Measurements from ENCODE around the gene FMN2. TPM values are rescaled to one million over a fixed set of nuclear protein-coding genes. Genes with fewer than 3 reads are reported as not detected.

The FMN2 gene
- total RNA-seq, 1 donor from 2014 or later: 13.2 TPM

DNA sequence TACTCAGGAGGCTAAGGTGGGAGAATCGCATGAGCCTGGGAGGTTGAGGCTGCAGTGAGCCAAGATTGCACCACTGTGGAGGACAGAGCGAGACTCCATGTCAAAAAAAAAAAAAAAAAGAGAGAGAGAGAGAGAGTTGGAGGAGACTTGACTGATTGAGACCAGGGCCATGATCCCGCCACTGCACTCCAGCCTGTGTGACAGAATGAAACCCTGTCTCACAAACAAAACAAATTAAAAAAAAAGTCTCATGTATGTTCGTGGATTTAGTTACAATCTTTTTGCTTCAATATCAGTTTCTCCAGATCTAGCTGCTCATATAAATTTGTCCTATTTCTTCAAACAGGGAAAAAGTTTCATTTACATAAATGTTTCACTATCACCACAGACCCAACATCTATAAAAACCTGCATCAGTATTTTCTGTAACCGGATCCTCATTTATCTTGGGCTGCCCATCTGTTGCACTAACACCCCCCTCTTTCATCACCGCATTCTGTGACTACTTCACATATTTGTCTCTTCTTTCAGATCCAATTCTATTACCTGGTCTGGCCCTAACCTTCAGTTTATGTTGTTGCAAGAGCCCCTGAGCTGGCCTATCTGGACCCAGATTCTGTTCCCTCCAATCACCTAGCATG lies 393.2 kb downstream of the FMN2 start:
- H3K36me3 Mint-ChIP-seq (ENCODE audit: low read depth): no peaks in the 10 kb centered on the region
- no peak for DNase-seq (ENCODE audit: low read depth, low spot score)
- TF ChIP-seq, protein P1, sequence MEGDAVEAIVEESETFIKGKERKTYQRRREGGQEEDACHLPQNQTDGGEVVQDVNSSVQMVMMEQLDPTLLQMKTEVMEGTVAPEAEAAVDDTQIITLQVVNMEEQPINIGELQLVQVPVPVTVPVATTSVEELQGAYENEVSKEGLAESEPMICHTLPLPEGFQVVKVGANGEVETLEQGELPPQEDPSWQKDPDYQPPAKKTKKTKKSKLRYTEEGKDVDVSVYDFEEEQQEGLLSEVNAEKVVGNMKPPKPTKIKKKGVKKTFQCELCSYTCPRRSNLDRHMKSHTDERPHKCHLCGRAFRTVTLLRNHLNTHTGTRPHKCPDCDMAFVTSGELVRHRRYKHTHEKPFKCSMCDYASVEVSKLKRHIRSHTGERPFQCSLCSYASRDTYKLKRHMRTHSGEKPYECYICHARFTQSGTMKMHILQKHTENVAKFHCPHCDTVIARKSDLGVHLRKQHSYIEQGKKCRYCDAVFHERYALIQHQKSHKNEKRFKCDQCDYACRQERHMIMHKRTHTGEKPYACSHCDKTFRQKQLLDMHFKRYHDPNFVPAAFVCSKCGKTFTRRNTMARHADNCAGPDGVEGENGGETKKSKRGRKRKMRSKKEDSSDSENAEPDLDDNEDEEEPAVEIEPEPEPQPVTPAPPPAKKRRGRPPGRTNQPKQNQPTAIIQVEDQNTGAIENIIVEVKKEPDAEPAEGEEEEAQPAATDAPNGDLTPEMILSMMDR (conservative IDR thresholded peaks at IDR 0.05): no peak
- H3K27ac Mint-ChIP-seq (ENCODE audit: unreplicated experiment): no peak overlapping the region
- no peak overlapping the region for H3K4me3 Mint-ChIP-seq
- H3K9me3 Mint-ChIP-seq: peaks cover 4% of the 10 kb centered on the region
- no peaks in the 10 kb centered on the region for H3K4me1 Mint-ChIP-seq
- H3K27me3 Mint-ChIP-seq (ENCODE audit: low read depth): no peaks in the 10 kb centered on the region

GRCh38 chr1:240486611-240487010 lies 394.9 kb downstream of the FMN2 start:
- Mint-ChIP-seq H3K27ac (ENCODE audit: unreplicated experiment) (no peak overlapping the region), H3K36me3 (ENCODE audit: low read depth) (no peaks in the 10 kb centered on the region)

GRCh38 chr1:240487493-240487892 lies 395.8 kb downstream of the FMN2 start:
- Mint-ChIP-seq H3K27ac (ENCODE audit: unreplicated experiment) (no peak overlapping the region), H3K4me3 (no peak overlapping the region), H3K36me3 (ENCODE audit: low read depth) (no peaks in the 10 kb centered on the region), H3K9me3 (peaks cover 4% of the 10 kb centered on the region), H3K4me1 (no peaks in the 10 kb centered on the region), H3K27me3 (ENCODE audit: low read depth) (peaks cover 15% of the 10 kb centered on the region)
- no peak for DNase-seq (ENCODE audit: low read depth, low spot score)
- TF ChIP-seq, protein P1 (conservative IDR thresholded peaks at IDR 0.05): no peak

More at GRCh38 chr1:240486611-240487010, 394.9 kb downstream of the FMN2 start:
- Mint-ChIP-seq H3K9me3 (peaks cover 4% of the 10 kb centered on the region), H3K4me1 (no peaks in the 10 kb centered on the region), H3K27me3 (ENCODE audit: low read depth) (peaks cover 9% of the 10 kb centered on the region), H3K4me3 (no peak overlapping the region)
- no peak for DNase-seq (ENCODE audit: low read depth, low spot score)
- TF ChIP-seq, protein P1 (conservative IDR thresholded peaks at IDR 0.05): no peak

DNA sequence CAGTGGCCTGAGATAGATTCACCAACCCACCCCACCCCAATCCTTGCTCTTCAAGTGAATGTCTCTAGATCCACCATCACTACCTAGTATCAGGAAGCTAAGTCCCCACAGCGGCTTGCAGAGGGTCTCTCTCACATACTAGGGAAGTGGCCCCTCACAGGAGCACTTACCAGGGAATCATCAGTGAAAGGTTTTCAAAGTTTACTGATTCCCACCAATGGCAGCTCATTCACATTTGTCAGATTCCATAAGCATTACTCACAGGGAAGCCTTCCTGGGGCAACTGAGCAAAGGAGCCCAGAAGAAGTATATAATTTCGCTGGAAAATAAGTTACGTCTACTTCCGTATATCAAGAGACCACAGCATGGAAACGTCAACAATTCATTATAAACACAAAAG lies 399.5 kb downstream of the FMN2 start:
- DNase-seq (ENCODE audit: low read depth, low spot score): no peak
- Mint-ChIP-seq H3K4me3 (no peak overlapping the region), H3K36me3 (ENCODE audit: low read depth) (no peaks in the 10 kb centered on the region), H3K27ac (ENCODE audit: unreplicated experiment) (no peak overlapping the region), H3K4me1 (peaks cover 3% of the 10 kb centered on the region), H3K27me3 (ENCODE audit: low read depth) (peaks cover 20% of the 10 kb centered on the region), H3K9me3 (peaks cover 4% of the 10 kb centered on the region)
- TF ChIP-seq, protein P1 (conservative IDR thresholded peaks at IDR 0.05): no peak

DNA sequence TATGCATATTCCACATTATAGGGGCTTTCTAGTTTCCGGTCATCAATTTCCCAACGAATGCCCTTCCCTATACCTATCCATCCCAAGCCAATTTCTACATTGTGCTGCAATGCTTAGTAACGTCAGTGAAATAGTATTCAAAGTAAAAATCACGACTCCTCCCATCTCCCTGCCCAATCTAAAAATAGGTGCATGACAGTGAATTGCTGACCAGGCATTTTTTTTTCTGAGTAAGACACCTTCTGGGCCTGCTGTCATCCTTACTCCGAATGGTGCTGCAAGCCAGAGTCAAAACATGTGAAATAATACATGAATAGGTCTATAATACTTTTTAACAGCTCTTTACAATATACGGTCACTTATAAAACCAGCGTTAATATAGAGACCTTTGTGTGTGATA lies 400.1 kb downstream of the FMN2 start:
- peaks cover 4% of the 10 kb centered on the region for H3K9me3 Mint-ChIP-seq
- H3K27me3 Mint-ChIP-seq (ENCODE audit: low read depth): peaks cover 20% of the 10 kb centered on the region
- TF ChIP-seq, protein P1 (conservative IDR thresholded peaks at IDR 0.05): no peak
- no peaks in the 10 kb centered on the region for H3K36me3 Mint-ChIP-seq (ENCODE audit: low read depth)
- no peak overlapping the region for H3K27ac Mint-ChIP-seq (ENCODE audit: unreplicated experiment)
- no peak for DNase-seq (ENCODE audit: low read depth, low spot score)
- peak overlapping the region; percentile 1 for H3K4me3 Mint-ChIP-seq
- peaks cover 3% of the 10 kb centered on the region for H3K4me1 Mint-ChIP-seq
